Small intestine (tissue), 16 donors: ENCODE results near the gene HMGXB3. TPM values are rescaled to one million over a fixed set of nuclear protein-coding genes. Genes with fewer than 3 reads are reported as not detected.
A peak's percentile ranks its signal among the peaks of the same experiment; 100 is the strongest.

Source experiments
- DNase-seq, 2 donors: peaks; one replicate each; pipeline versions ENCODE4 v3.0.0 to v3.0.0-alpha.2; 2013
- FAIRE-seq: peaks from 2 replicates; lab custom pipeline; 2012; peaks lifted over from hg19 to GRCh38; lab: Jason Lieb, UNC
- H3K27ac ChIP-seq, 3 donors: one replicate each; pipeline ENCODE4 v1.5.1; 2013; ENCODE audit warnings: low read length in 2 of 3, mild to moderate bottlenecking in 2 of 3, control low read depth in 1 of 3, inconsistent platforms in 1 of 3, low read depth in 1 of 3, moderate library complexity in 1 of 3
- H3K27me3 ChIP-seq, 3 donors: one replicate each; pipeline ENCODE4 v1.6.1; 2013; ENCODE audit warnings: low read length in 3 of 3, inconsistent platforms in 1 of 3; ENCODE audit not compliant: control insufficient read depth in 3 of 3, insufficient read depth in 3 of 3
- H3K36me3 ChIP-seq, 3 donors: one replicate each; pipeline ENCODE4 v1.6.1; 2013; ENCODE audit warnings: low read length in 3 of 3, inconsistent platforms in 1 of 3, low read depth in 1 of 3, mild to moderate bottlenecking in 1 of 3, moderate library complexity in 1 of 3; ENCODE audit not compliant: control insufficient read depth in 3 of 3, insufficient read depth in 2 of 3
- H3K4me1 ChIP-seq, 3 donors: one replicate each; pipeline ENCODE4 v1.6.1; 2013; ENCODE audit warnings: low read length in 2 of 3, inconsistent platforms in 1 of 3, low read depth in 1 of 3, mild to moderate bottlenecking in 1 of 3, moderate library complexity in 1 of 3; ENCODE audit not compliant: control insufficient read depth in 3 of 3, insufficient read depth in 2 of 3
- H3K4me3 ChIP-seq, 3 donors: one replicate each; pipeline ENCODE4 v1.5.1; 2013; ENCODE audit warnings: low read length in 3 of 3, control low read depth in 1 of 3, inconsistent platforms in 1 of 3, low read depth in 1 of 3, mild to moderate bottlenecking in 1 of 3, moderate library complexity in 1 of 3
- H3K9me3 ChIP-seq, 2 donors: one replicate each; pipeline ENCODE4 v1.6.1; 2013; ENCODE audit warnings: low read depth in 1 of 2, low read length in 1 of 2; ENCODE audit not compliant: control insufficient read depth in 2 of 2, insufficient read depth in 1 of 2
- WGBS, 3 donors: extraction: QIAGEN DNeasy Blood & Tissue Kit; methylation state at CpG; one replicate each; pipeline ENCODE4 v1.1.7; 2013; 5-methylcytosine and 5-hydroxymethylcytosine counted together
- long read RNA-seq, 10 donors: transcript quantifications; one replicate each; lab custom pipeline, GENCODE V29; 2026
- polyA plus RNA-seq, 4 donors: library from polyadenylated mRNA; stranded (reverse) in 3 of 4; unstranded in 1 of 4; fragments of 200-250 nt in 3 of 4; fragments of 120-200 nt in 1 of 4; gene quantifications; one replicate each; pipeline versions ENCODE4 v1.2.1 to v1.2.3, GENCODE V29; 2013
- donor health status: healthy with polysubstance abuse.
- donor health status: control.
- donor health status: control.
- donor health status: Bipolar disorder and iron deficiency.
- donor health status: healthy.

HMGXB3 gene, protein sequence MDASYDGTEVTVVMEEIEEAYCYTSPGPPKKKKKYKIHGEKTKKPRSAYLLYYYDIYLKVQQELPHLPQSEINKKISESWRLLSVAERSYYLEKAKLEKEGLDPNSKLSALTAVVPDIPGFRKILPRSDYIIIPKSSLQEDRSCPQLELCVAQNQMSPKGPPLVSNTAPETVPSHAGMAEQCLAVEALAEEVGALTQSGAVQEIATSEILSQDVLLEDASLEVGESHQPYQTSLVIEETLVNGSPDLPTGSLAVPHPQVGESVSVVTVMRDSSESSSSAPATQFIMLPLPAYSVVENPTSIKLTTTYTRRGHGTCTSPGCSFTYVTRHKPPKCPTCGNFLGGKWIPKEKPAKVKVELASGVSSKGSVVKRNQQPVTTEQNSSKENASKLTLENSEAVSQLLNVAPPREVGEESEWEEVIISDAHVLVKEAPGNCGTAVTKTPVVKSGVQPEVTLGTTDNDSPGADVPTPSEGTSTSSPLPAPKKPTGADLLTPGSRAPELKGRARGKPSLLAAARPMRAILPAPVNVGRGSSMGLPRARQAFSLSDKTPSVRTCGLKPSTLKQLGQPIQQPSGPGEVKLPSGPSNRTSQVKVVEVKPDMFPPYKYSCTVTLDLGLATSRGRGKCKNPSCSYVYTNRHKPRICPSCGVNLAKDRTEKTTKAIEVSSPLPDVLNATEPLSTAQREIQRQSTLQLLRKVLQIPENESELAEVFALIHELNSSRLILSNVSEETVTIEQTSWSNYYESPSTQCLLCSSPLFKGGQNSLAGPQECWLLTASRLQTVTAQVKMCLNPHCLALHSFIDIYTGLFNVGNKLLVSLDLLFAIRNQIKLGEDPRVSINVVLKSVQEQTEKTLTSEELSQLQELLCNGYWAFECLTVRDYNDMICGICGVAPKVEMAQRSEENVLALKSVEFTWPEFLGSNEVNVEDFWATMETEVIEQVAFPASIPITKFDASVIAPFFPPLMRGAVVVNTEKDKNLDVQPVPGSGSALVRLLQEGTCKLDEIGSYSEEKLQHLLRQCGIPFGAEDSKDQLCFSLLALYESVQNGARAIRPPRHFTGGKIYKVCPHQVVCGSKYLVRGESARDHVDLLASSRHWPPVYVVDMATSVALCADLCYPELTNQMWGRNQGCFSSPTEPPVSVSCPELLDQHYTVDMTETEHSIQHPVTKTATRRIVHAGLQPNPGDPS (N-terminal part only)
- polyA plus RNA-seq: 10 to 100 TPM in 3 of 4 donors, 1 to 10 TPM in 1; 8.1 to 35.1 (median 13.4) TPM
- long read RNA-seq, donor 1, partial matches to known transcripts: 9 of 9 reads
- long read RNA-seq, donor 1, other reads (novel, unspliced or antisense): 0 of 9 reads
- long read RNA-seq, donor 2, full-length matches to known transcripts: 1 of 1 reads
- long read RNA-seq, donor 2, partial matches to known transcripts: 0 of 1 reads
- long read RNA-seq, donor 2, other reads (novel, unspliced or antisense): 0 of 1 reads
- long read RNA-seq, donor 3, partial matches to known transcripts: 7 of 7 reads
- long read RNA-seq, donor 3, other reads (novel, unspliced or antisense): 0 of 7 reads
- long read RNA-seq, donor 4: 0 reads
- long read RNA-seq, donor 5, partial matches to known transcripts: 0 of 1 reads
- long read RNA-seq, donor 5, other reads (novel, unspliced or antisense): 0 of 1 reads
- long read RNA-seq, donor 6: 0 reads
- long read RNA-seq, donor 7, full-length matches to known transcripts: 2 of 2 reads
- long read RNA-seq, donor 7, partial matches to known transcripts: 0 of 2 reads
- long read RNA-seq, donor 7, other reads (novel, unspliced or antisense): 0 of 2 reads
- long read RNA-seq, donor 8: 0 reads
- long read RNA-seq, donor 9: 0 reads
- long read RNA-seq, donor 10, full-length matches to known transcripts: 1 of 1 reads
- long read RNA-seq, donor 10, partial matches to known transcripts: 0 of 1 reads
- long read RNA-seq, donor 10, other reads (novel, unspliced or antisense): 0 of 1 reads

GRCh38 chr5:150000256-150000989 lies at the start of gene HMGXB3, which contains the start of gene TIGD6:
TSS of gene HMGXB3 (plus strand) at chr5:150000739. CDS start at chr5:150004853, 4,114 bp downstream.
TSS of gene TIGD6 (minus strand) at chr5:150000654. CDS start at chr5:149996348, 4,306 bp downstream.
- FAIRE-seq: no peak

GRCh38 chr5:149951138-149951749 lies 49.3 kb upstream of the HMGXB3 start:
- H3K27me3 ChIP-seq: no peaks in the 10 kb centered on the region
- DNase-seq: no peak
- no peak for FAIRE-seq
- peaks cover 0 to 11% (median 0%) of the 10 kb centered on the region in 3 donors for H3K4me1 ChIP-seq
- no peak overlapping the region for H3K27ac ChIP-seq
- WGBS, 3 donors: 78 to 88% (median 88%) methylated on average over 6 of the region's 6 CpGs
- H3K9me3 ChIP-seq: no peaks in the 10 kb centered on the region
- H3K36me3 ChIP-seq: peaks cover 0 to 3% (median 0%) of the 10 kb centered on the region in 3 donors
- H3K4me3 ChIP-seq: no peak overlapping the region

More at GRCh38 chr5:150000256-150000989, at the start of gene HMGXB3, which contains the start of gene TIGD6:
- H3K27ac ChIP-seq: peak within 1 kb of the TSS; percentile 73 to 98 (median 92)
- peak; percentile 90 to 96 for DNase-seq
- H3K27me3 ChIP-seq: no peaks in the 10 kb centered on the region
- 0 to 1% (median 0%) methylated on average over 51 to 72 of the region's 72 CpGs for WGBS, 3 donors
- H3K4me1 ChIP-seq: peaks cover 3 to 27% (median 11%) of the 10 kb centered on the region in 3 donors
- H3K9me3 ChIP-seq: no peaks in the 10 kb centered on the region
- peak within 1 kb of the TSS; percentile 77 to 100 (median 94) for H3K4me3 ChIP-seq
- peaks cover 3 to 17% (median 4%) of the 10 kb centered on the region in 3 donors for H3K36me3 ChIP-seq

DNA sequence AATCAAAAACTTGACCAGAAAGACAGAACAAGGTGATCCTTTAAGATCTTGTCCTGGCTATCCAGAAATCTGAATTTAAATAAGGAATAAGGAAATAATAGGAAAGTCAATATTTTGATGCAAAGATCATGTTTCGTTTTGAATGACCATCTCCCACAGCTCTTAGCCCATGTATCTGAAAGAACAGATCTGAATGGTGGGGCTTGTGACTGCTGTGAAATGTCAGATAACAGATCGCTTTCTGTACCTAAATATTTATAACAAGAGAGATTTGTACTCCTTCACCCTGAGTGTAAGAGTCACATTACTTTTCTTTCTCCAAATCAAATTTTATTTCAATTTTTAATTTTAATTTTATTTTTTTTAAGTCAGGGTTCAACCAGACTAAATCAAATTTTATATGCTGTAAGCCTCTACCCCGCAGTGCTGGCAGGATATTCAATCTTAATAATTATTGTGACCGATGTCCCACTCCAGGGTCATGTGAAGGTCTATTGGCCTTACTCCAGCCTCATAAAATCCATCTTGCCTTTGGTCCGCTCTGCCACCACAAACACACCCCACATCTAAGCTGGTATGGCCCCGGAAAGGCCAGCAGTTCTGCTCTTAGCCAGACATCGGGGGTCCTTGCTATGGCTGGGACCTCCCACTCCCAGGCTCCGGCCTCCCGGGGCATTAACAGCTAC lies 47.0 kb upstream of the HMGXB3 start:
- 69 to 84% (median 76%) methylated on average over 9 of the region's 9 CpGs for WGBS, 3 donors
- peaks cover 0 to 12% (median 0%) of the 10 kb centered on the region in 3 donors for H3K4me1 ChIP-seq
- no peak for FAIRE-seq

GRCh38 chr5:149954798-149955197 lies 45.7 kb upstream of the HMGXB3 start:
- DNase-seq (no peak), FAIRE-seq (no peak)
- no peak overlapping the region for H3K4me3 ChIP-seq
- no peaks in the 10 kb centered on the region for H3K9me3 ChIP-seq
- 77 to 87% (median 82%) methylated on average over 6 of the region's 6 CpGs for WGBS, 3 donors
- no peak overlapping the region for H3K27ac ChIP-seq
- peaks cover 0 to 3% (median 0%) of the 10 kb centered on the region in 3 donors for H3K36me3 ChIP-seq
- H3K27me3 ChIP-seq: no peaks in the 10 kb centered on the region
- peaks cover 0 to 23% (median 0%) of the 10 kb centered on the region in 3 donors for H3K4me1 ChIP-seq

More for the DNA sequence above, 47.0 kb upstream of the HMGXB3 start:
- Histone ChIP-seq H3K36me3 (peaks cover 0 to 3% (median 0%) of the 10 kb centered on the region in 3 donors), H3K4me3 (no peak overlapping the region), H3K27ac (no peak overlapping the region), H3K9me3 (no peaks in the 10 kb centered on the region), H3K27me3 (no peaks in the 10 kb centered on the region)
- no peak for DNase-seq

DNA sequence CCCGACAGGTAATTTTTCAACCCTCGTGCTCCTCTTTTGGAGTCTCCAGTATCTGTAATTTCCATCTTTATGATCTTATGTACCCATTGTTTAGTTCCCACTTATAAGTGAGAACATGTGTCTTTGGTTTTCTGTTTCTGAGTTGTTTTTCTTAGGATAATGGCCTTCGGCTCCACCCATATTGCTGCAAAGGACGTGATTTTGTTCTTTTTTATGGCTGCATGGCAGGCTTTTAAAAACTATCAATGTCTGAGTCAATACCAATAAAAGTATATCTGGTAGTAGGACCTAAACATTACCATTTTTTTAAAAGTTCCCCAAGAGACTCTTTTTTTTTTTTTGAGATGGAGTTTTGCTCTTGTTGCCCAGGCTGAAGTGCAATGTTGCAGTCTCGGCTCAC lies 43.9 kb upstream of the HMGXB3 start:
- peaks cover 0 to 27% (median 0%) of the 10 kb centered on the region in 3 donors for H3K4me1 ChIP-seq
- 36 to 68% (median 55%) methylated on average over 5 of the region's 5 CpGs for WGBS, 3 donors
- H3K4me3 ChIP-seq: no peak overlapping the region
- peak overlapping the region in 1 of 3 donors; percentile 99 for H3K27ac ChIP-seq
- DNase-seq: no peak
- no peaks in the 10 kb centered on the region for H3K9me3 ChIP-seq
- H3K36me3 ChIP-seq: peaks cover 0 to 2% (median 0%) of the 10 kb centered on the region in 3 donors
- no peak for FAIRE-seq
- no peaks in the 10 kb centered on the region for H3K27me3 ChIP-seq

GRCh38 chr5:149957855-149958254 lies 42.7 kb upstream of the HMGXB3 start:
- WGBS, 3 donors: 50 to 80% (median 68%) methylated on average over 4 of the region's 4 CpGs
- peaks cover 0 to 3% (median 0%) of the 10 kb centered on the region in 3 donors for H3K36me3 ChIP-seq
- FAIRE-seq (no peak), DNase-seq (peak in 1 of 2 donors; percentile 54)
- peak overlapping the region in 1 of 3 donors; percentile 99 for H3K27ac ChIP-seq
- H3K4me3 ChIP-seq: no peak overlapping the region
- H3K9me3 ChIP-seq: no peaks in the 10 kb centered on the region
- no peaks in the 10 kb centered on the region for H3K27me3 ChIP-seq
- H3K4me1 ChIP-seq: peaks cover 0 to 30% (median 0%) of the 10 kb centered on the region in 3 donors
